A549 treated with AZD9567 at 1 μM for 4 hours (cell line): ENCODE measurements around the gene ACTR3C. TPM values are rescaled to one million over a fixed set of nuclear protein-coding genes. Genes with fewer than 3 reads are reported as not detected.

Experiments
- total RNA-seq: library from RNA; stranded (reverse); fragments of 200-300 nt; extraction: Qiagen RNA extraction; gene quantifications from 5 replicates; pipeline ENCODE4 v1.2.3, GENCODE V29; 2022; ENCODE audit not compliant: insufficient read depth

The ACTR3C gene
- 0.22 TPM in 1 of 5 replicates, not detected in the others for total RNA-seq

DNA sequence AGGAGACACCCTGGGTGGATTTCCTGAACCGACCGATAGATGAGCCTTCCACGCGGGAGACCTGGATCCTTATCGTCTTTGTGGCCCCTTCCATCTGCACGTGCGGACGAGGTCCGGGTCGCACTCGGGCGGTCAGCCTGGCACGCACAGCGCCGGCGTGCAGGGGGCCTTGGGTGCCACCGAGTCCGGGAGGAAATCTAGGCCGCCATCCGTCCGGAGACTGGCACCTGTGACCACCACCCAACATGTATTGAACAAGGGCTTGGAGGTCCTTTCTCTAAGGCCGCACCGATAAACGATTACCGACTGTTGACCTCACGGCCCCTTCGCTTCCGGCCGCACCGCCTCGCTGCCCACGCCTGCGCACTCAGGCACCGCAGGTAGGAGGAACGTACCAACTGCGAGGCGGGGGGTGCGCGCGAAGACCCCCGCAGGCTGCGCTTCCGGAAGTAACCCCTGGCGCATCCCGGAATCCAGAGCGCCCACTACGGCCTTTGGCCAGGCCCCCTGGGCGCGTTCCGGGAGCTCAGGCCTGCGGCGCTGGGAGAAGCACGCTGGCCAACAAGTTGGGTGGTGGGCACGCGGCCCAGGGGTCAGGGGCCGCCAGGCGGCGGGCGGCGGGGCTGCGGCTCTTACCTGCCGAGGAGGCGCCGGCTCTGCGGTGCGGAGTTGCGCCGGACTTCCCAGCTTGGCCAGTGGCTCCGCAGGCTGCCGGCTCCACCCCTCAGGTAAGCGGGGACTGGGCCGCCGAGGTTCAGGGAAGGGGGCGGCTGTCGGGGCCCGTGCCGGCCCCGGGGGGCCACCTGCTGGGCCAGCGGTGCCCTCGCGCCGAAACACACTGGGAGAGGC is at the start of gene ACTR3C, which contains the start of gene LRRC61:
TSS of gene ACTR3C (minus strand) at position 713 of the 849 bp plus-strand sequence. CDS start 28,249 bp downstream, outside the sequence.
TSS of gene LRRC61 (plus strand) at position 523 of the 849 bp plus-strand sequence. CDS start 13,507 bp downstream, outside the sequence.

DNA sequence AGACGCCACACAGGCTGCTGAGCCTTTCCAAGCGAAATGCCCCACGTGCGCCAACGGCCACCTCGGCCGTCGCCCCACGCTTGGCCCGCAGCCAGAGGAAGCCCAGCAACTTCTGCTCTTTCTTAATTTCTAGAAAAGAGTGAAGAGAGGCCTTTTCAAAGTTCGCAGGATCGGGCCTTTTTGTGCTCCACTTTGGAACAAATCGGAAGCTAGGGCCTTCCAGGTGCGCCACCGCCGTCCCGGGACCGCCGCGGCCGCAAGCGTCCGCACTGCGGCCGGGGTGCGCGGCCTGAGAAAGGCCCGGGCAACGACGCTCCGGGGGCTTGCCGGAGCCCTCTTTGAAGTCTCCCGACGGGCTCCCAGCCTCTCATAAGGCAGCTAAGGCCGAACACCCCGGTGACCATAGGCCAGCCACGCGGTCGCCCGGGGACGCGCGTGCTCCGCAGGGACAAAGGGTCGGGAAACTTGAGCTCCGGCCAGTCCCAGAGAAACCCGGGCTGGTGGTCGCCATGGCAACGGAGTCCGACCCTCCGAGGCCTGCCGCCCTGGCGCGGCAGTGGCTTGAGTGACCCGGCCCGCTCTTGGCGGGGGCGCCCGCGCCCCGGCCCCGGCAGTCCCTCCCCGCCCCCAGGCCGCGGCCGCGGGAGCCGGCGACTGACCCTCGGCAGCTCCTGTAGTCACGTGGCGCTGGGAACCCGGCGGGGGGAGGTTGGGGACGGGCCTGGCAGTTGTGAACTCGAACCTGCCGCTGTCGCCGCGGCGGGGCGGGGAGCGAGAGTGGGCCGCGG is 44.9 kb upstream of the ACTR3C start, which contains the start of gene REPIN1:
TSS of gene REPIN1 (plus strand) at position 727 of the 788 bp plus-strand sequence. CDS start 890 bp downstream, outside the sequence.

GRCh38 chr7:150341263-150342120 is 18.1 kb upstream of the ACTR3C start, which contains the start of gene RARRES2:
Gene RARRES2 (minus strand): TSS chr7:150341629. CDS start chr7:150340609, 1,020 bp downstream.

Other genes starting within 250 kb of the ACTR3C start
- 0.09 to 0.20 TPM (median 0.09 TPM) in 3 of 5 replicates, not detected in the others for gene LRRC61, start 190 bp downstream of the ACTR3C start, total RNA-seq
- not detected in 5 replicates for gene RARRES2, start 18.1 kb upstream of the ACTR3C start, total RNA-seq
- gene REPIN1, start 45.3 kb upstream of the ACTR3C start, total RNA-seq = 47.4 to 82.7 TPM (median 82.3 TPM) in 5 replicates
- gene ZNF775, start 55.8 kb upstream of the ACTR3C start, total RNA-seq = 2.4 to 7.2 TPM (median 5.4 TPM) in 5 replicates
- not detected in 5 replicates for gene GIMAP8, start 127.1 kb upstream of the ACTR3C start, total RNA-seq
- gene GIMAP7, start 191.3 kb upstream of the ACTR3C start, total RNA-seq = not detected in 5 replicates
- gene GIMAP4, start 243.8 kb upstream of the ACTR3C start, total RNA-seq = not detected in 5 replicates